Neural progenitor cell (in vitro differentiated cells): Measurements from ENCODE around the gene KRTAP10-6.

ENCODE experiments used
- CTCF ChIP-seq: fragments of 200-600 bp; sonication (generic); IDR thresholded peaks from 2 replicates; pipeline ENCODE4 v1.5.1; 2017; ENCODE audit warnings: antibody characterized with exemption, mild to moderate bottlenecking
- EZH2 ChIP-seq: fragments of 200-600 bp; sonication (generic); IDR thresholded peaks from 2 replicates; pipeline ENCODE4 v1.6.1; 2017; ENCODE audit warnings: antibody characterized with exemption, mild to moderate bottlenecking, moderate library complexity

DNA sequence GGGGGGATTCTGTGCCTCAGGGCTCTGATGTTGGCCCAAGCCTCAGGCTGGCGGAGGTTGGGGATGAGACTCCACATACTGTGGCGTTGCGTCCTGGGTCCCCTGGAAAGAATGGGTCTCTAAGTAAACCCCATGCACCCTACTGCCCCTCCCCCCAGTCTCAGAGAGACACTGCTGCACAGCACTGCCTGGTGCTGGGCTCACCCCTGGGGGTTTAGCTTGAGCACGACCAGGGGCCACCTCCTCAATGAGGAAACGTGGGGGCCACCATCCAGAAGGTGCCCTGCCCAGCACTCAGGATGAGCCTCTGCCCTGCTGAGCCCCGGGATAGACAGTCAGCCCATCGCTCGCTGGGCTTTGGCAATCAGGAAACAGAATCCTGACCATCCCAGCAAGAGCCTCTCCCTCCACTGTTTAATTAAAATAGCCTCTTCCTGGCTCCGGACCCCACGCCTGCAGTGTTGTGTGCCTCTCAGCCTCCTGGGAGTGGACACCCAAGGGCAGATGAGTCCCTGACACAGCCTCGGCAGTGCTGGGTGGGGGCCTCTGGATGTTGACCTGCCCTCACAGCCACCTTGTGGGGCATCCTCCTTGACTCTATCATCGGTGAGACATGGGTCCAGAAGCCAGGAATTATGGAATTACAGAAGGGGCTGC is 22.3 kb downstream of the KRTAP10-6 start:
- TF ChIP-seq EZH2 (no peak), CTCF (no peak)
